ENCODE results near the gene PLGLB1.
"Not testable (repeated sequence)": the region's sequence is repeated elsewhere in the genome, so short reads cannot be mapped to it uniquely, and the experiment has no call there.

GRCh38 chr2:87054375-87054774 lies 32.7 kb upstream of the PLGLB1 start:
- not testable (repeated sequence) for TF ChIP-seq POLR2AphosphoS5 (IDR thresholded peaks at IDR 0.05); CTCF (IDR thresholded peaks at IDR 0.05); POLR2A (IDR thresholded peaks at IDR 0.05; ENCODE audit: low read depth); EP300 (IDR thresholded peaks at IDR 0.05)

Data from esophagus muscularis mucosa (tissue), 4 donors.